IPS DF 19.7 (cell line): Measurements from ENCODE around the gene KDM1B.
"Not testable (repeated sequence)": the region's sequence is repeated elsewhere in the genome, so short reads cannot be mapped to it uniquely, and the experiment has no call there.

Source experiments
- DNase-seq: peaks from one replicate; pipeline ENCODE4 v3.0.0-alpha.2; 2013; ENCODE audit warnings: low read depth, low spot score

Gene KDM1B

DNA sequence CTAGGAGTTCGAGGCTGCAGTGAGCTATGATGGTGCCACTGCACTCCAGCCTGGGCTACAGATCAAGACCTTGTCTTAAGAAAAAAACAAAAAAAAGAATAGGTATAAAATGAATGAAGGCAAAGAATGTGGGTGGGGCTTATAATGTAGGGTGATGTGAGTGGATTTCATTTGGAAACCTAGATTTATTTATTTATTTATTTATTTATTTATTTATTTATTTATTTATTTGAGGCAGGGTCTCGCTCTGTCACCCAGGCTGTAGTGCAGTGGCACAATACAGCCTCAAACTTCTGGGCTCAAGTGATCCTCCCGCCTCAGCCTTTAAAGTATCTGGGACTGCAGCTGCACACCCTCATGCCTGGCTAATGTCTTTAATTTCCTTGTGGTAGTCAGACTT is 3.8 kb upstream of the KDM1B start:
- not testable (repeated sequence) for DNase-seq

DNA sequence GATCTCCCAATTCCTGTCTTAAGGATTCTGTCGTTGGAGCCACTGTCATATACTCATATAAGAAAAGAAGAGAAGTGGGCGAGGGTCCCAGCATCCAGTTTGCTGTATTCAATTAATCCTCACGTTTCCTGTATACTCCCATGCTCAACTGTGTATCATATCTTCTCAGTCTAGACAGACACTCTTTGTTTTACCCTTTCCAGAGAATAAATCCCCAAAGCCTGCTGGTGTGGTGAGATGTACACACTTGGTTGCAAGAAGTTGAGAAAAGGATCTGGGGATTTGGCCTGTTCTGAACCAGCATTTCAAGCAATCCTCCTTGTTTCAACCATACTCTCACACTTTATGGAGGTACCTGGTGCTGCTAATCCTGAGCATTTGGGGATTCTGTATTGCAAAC is 3.4 kb upstream of the KDM1B start:
- no peak for DNase-seq

DNA sequence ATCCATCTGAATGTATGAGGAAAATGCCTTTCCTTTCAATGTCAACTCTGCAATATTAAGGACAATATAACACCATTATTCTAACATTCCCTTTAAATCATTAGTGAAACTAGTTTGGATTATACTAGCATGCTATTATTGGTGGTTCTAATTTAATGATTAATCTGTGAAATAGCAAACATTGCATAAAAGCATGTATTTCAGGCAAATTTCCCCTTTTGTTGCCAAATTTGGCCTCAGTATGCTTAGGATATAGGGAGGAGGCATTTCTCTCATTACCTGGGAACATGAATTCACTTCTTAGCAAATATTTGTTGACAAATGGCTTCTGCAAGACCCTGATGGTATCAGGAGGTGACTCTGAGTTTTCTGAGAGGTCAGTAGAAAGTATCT is 1.9 kb upstream of the KDM1B start:
- no peak for DNase-seq

DNA sequence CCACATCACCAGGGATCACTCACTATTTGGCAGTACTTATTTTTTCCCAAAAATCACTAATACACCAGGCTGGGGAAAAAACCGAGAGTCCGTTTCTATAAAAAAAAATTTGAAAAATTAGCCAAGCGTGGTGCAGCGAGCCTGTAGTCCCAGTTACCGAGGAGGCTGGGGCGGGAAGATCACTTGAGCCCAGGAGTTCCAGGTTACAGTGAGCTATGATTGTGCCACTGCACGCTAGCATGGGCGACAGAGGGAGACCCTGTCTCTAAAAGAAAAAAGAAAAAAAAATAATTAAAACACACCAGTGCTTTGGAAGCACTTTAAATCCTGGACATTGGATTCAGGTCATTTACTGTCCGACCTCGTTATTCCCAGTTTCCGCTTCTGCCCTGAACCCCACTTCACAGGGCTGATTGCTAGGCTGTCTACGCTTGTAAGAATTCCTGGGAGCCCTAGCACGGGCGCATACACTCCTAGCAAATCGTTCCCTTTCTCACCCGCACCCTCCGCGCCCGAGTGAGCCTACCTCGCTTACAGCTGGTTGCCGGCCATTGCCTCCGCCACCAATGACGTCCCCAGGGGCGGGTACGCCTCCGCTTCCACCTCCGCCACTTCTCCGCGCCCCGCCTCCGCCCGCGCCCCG is 594 bp upstream of the KDM1B start, which contains the start of gene TPMT:
Gene TPMT, minus strand, starts transcription at position 571 of the 643 bp plus-strand sequence. CDS start 5,950 bp downstream, outside the sequence.
- no peak for DNase-seq

DNA sequence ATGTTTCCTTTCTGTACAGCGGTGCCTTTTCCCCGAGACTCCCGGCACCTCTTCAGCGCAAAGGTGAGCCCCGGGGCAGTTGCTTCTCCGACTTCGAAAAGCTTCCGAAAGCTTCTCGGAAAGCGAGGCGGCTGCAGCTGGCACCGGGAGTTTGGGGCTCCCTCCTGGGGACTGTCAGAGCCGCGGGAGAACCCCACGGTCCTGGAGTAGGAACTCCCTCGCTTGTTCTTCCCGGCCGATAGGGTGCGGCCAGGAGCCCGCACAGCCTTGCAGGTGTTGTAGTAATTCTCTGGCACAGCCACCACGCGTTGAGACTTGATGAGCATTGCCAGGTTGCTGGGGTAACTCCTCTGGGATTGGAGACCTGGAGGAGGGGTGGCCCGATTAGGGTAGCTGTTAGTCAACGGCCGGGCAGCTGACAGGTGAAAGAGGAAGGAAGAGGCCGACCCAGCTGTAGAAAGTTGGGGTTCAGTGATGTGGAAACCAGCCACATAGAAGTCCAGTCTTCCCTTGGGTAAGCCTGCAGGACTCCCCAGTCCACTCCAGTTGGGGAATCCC is 721 bp downstream of the KDM1B start:
- peak; percentile 83 for DNase-seq

DNA sequence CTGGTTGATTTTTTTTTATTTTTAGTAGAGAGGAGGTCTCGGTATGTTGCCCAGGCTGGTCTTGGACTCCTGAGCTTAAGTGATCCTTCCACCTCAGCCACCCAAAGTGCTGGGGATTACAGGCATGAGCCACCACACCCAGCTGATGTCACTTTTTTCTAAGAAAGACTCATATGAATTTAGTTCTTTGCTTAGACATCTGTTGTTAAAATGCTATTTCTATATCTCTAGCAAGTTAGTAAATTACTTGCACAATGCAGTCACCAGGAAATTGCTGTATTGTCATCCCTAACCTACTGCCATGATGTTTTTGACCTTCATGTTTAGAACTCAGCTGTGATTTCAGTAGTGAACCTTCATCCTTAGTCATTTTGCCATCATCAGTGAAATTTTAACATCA is 5.7 kb downstream of the KDM1B start:
- no peak for DNase-seq

DNA sequence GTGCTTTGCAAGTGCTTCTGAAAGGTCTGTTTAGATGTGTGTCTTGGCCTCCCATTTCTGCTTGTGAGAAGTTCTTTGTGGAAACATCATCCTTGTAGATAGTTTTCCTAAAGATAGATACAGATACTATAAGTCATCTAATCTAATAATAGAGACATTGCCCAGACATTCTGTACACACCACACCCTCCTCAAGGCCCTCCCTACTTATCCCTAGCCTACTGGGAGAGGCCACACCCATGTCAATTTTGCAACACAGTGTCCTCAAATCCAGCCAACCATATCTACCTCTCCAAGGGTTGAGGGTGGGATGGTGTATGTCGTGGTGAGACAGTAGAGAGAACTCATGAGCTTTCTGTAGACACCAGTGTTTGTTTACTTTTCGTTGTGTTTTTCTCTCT is 6.2 kb downstream of the KDM1B start:
- no peak for DNase-seq

DNA sequence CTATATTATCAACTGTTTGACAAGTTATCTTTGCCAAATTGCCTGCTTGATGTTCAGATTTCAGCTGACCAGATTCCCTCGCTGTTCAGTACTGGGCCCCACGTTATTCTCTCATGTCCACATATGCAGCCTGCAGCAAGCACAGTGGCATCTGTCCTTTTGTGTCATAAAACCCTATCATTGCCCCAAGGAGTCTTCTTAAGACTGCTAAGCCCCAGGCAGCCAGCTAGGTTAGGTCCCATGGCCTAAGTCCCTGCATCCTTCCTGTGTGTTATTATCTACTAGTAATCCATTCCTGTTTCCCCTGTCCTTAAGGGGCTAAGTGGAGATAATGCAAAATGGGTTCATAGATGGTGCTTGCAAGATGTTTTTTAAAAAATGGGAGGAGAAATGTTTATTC is 7.2 kb downstream of the KDM1B start:
- no peak for DNase-seq

DNA sequence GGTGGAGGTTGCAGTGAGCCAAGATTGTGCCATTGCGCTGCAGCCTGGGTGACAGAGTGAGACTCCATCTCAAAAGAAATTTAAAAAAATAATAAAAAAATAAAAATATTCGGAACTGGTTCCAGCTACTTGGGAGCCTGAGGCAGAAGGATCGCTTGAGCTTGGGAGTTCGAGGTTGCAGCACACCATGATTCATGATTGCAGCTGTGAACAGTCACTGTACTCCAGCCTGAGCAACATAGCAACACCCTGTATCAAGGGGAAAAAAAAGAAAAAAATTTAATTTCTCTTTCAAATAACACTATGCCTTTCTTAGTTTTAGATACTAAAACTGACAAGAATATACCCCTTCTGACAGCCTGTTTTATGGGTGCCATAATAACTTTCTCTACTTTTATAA is 10.5 kb downstream of the KDM1B start:
- no peak for DNase-seq

DNA sequence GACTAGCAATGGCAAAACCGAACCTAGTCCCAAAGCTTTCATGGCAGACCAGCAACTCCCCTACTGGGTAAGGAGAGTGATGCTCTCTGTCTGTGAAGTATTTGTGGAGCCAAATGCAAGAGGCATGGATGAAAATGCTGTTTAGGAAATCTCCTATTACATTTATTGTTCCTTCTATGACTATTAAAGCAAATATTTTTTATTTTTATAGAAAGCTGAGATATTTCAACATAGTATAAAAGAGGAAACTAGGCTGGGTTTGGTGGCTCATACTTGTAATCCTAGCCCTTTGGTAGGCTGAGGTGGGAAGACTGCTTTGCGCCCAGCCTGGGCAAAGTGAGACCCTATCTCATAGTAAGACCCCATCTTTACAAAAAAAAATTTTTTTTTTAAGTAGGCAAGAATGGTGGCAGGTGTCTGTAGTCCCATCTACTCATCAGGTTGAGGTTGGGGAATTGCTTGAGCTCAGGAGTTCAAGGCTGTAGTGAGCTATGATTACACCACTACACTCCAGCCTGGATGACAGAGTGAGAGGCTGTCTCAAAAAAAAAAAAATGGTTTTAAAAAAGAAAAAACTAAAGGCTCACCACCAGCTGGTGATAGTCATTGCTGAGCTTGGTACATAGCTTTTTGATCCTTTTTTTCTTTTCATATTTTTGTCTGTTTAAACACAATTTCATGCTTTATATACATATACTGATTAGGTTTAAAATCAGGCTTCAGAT is 11.3 kb downstream of the KDM1B start:
- no peak for DNase-seq

DNA sequence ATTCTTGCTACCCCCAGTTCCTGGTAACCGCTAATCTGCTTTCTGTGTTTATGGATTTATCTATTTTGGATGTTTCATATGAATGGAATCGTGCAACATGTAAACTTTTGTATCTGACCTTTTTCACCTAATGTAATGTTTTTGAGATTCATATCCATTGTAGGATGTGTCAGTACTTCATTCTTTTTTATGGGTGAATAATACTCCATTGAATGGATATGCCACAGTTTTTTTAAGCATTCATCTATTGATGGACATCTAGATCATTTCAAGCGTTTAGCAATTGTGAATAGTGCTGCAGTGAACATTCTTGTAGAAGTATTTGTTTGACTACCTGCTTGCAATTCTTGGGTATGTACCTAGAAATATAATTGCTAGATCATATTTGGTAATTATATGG is 13.0 kb downstream of the KDM1B start:
- no peak for DNase-seq

DNA sequence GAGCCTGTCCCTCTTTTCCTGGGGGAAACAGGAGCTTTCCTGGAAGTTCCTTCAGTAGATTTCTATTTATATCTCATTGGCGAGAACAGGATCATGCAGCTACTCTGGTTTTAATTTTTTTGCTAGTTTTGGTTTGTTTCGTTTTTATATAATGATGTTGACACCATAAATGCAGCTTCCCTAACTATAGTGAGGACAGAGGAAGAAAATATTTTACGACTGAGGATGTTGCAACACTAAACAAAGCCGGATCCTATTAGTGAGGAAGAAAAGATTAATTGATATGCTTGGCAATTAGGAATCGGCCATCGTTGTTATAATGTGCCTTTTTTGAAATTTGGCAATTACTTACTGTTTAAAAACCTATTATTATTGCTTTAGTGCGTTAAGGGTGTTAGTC is 16.6 kb downstream of the KDM1B start:
- DNase-seq: no peak

DNA sequence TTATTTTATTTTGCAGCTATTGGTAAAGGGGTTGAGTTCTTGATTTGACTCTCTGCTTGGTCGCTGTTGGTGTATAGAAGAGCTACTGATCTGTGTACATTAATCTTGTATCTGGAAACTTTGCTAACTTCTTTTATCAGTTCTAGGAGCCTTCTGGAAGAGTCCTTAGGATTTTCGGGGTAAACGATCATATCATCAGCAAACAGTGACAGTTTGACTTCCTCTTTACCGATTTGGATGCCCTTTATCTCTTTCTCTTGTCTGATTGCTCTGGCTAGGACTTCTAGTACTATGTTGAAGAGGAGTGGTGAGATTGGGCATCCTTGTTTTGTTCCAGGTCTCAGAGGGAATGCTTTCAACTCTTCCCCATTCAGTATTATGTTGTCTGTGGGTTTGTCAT is 21.0 kb downstream of the KDM1B start:
- not testable (repeated sequence) for DNase-seq

DNA sequence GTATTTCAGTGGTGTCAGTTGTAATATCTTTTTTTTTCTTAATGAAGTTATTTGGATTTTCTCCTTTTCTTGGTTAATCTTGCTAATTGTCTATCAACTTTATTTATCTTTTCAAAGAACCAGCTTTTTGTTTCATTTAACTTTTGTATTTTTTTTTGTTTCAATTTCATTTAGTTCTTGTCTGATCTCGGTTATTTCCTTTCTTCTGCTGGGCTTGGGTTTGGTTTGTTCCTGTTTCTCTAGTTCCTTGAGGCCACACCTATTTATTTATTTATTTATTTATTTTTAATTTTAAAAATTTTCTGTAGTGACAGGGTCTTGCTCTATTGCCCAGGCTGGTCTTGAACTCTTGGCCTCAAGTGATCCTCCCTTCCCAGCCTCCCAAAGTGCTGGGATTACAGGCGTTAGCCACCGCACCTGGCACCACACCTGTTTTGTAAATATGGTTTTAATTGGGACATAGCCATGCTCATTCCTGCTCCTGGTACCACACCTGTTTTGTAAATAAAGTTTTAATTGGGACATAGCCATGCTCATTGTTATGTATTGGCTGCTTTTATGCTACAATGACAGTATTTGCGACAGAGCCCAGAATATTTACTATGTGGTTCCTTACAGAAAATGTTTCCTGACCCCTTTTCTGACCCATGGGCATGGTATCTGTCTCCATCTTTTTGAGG is 22.2 kb downstream of the KDM1B start:
- no peak for DNase-seq

DNA sequence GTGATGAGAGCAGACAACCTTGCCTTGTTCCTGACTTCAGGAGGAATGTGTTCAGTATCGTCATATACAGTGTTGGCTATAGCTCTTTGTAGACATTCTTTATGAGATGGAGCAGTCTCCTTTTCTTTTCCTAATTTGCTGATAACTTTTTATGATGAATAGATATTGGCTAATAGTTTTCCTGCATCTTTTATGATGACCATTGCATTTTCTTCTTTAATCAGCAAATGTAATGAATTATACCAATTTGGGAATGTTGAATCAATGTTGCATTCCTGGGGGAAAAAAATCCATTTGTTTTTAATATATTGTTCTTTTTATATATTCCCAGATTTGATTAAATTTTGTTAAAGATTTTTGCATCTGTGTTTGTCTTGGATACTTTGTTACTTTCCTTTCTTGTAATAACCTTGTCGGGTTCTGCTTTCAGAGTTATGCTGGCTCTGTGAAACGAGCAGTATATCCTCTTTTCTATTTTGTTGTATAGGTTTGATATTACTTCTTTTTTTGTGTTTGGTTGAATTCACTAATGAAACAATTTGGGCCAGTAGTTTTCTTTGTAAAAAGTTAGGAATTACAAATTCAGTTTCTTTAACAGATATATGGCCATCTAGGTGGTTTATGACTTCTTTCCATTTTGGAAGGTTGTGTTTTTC is 23.9 kb downstream of the KDM1B start:
- no peak for DNase-seq

DNA sequence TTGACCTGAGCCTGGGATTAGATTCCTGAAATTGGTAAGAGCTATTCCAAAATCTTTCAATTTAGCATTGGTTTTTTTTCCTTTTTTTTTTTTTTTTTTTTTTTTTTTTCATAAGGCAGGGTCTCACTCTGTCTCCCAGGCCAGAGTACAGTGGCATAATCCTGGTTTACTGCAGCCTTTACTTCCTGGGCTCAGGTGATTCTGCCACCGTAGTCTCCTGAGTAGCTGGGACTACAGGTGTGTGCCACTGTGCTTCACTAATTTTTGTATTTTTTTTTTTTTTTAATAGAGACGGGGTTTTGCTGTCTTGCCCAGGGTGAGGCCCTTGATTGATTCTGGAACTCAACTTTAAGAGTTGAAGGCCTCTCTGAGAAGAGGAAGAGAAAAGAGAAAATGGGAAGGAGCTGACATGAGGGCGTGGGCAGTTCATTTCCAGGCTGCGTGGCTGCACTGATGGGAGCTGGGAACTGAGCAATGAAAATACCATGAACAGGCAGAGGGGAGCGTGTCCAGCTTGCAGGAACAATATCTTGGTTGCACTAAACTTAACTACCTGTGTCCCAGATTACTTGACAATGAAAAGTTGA is 24.6 kb downstream of the KDM1B start:
- no peak for DNase-seq

DNA sequence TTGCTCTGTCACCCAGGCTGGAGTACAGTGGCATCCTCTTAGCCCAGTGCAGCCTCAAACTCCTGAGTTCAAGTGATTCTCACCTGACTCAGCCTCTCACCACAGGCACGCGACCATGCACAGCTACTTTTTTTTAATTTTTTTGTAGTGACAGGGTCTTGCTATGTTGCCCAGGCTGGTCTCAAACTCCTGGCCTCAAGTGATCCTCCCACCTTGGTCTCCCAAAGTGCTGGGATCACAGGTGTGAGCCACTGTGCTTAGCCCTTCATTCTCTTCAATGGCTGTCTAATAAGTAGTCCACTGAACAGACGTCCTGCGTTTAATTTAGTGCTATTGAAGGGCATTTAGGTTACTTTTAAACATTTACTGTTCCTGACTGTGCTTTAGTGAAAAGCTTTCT is 27.3 kb downstream of the KDM1B start:
- no peak for DNase-seq

DNA sequence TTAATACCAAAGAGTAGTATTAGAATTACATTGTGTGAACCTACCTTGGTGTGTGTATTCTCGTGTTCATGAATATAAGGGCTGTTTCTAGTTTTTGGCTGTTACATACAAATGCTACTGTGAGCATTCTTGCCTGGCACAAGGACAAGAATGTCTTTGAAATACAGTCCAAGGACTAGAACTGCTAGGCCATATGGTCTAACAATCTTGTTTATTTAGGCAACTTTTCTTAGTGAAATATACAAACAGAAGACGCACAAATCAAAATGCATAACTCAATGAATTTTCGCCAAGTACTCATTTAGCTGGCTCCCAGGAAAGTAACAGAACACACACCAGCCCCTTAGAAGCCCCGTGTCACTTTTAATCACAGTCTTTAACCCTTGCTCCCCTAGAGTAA is 28.5 kb downstream of the KDM1B start:
- no peak for DNase-seq

DNA sequence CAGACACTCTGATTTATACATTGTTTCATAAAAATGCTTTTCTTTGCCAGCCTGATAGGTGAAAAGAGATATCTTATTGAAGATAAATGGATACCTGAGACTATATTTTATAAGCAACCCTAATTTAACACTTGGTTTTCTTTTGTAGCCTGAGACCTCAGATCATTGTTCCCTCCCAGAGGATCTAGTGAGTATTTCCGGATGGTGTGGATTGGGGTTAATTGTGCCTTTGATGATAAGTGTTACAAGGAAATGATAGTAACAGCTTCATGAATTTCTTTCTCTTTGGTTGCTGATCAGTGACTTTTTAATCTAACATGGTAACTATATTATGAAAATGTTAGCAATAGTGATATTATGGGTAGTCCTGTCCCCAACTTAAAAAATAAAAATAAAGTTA is 30.4 kb downstream of the KDM1B start:
- no peak for DNase-seq

DNA sequence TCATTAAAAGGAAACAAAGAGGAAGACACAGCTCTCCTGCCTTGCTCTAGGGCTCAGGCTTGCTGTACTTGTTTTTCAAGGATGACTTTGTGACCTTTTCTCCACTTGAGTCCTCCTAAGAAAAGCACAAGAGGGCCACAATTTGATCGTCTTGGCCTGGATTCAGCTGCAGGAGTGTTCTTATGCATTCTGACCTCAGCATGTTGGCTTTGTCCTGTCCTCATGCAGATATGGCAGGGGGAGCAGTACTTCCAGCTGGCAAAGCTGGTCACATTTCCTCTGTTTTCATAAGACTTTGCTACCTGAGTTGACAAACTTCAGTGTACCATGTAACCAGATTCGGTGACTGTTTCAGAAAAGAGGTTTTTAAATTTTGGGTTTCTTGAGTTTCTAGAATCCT is 30.8 kb downstream of the KDM1B start:
- peak; percentile 57 for DNase-seq

DNA sequence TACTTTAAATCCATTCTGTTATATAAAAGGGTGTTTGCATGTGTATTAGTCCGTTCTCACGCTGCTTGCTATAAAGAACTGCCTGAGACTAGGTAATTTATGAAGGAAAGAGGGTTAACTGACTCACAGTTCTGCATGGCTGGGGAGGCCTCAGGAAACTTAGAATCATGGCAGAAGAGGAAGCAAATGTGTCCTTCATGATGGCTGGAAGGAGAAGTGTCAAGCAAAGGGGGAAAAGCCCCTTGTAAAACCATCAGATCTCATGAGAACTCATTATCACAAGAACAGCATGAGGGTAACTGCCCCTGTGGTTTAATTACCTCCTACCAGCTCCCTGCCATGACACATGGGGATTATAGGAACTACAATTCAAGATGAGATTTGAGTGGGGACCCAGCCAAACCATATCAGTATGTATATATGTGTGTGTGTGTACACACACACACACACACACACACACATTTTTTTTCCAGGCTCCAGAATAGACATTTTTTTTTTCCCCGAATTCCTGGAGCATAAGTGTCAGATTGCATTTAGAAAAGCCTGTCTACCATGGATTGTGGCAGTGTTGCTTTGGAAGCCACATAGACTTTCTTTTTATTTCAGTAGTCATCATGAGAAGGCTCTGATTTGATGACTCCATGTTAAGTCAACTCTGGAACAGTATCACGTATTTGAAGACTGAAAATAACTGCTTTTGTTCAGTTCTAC is 31.5 kb downstream of the KDM1B start:
- no peak for DNase-seq
